ENCODE data around the gene ERI2. TPM values are rescaled to one million over a fixed set of nuclear protein-coding genes. Genes with fewer than 3 reads are reported as not detected.

The ERI2 gene
- polyA plus RNA-seq (2013, experiment 1 of 2): 17.0 TPM
- 17.5 TPM for polyA plus RNA-seq (2013, experiment 2 of 2)

- Histone ChIP-seq H3K4me1 (ENCODE audit: insufficient read depth, low read length) (no peaks in the 10 kb centered on the region), H3K36me3 (ENCODE audit: insufficient read depth, low read length) (peaks cover 7% of the 10 kb centered on the region), H3K27ac (ENCODE audit: low read depth, low read length) (peak within 1 kb of the TSS; percentile 87), H3K4me3 (ENCODE audit: low read length) (peak within 1 kb of the TSS; percentile 81), H3K27me3 (ENCODE audit: insufficient read depth, low read length) (no peaks in the 10 kb centered on the region), H3K9me3 (ENCODE audit: insufficient read depth, low read depth, low read length) (no peaks in the 10 kb centered on the region), H3K9ac (ENCODE audit: low read depth, low read length) (peak within 1 kb of the TSS; percentile 88)
- WGBS: under 1% methylated on average over 74 of the region's 74 CpGs
Measured at GRCh38 chr16:20806168-20807050, at the start of gene ERI2, which contains the start of gene REXO5. Gene ERI2 (minus strand): TSS chr16:20806472. CDS start chr16:20806430, 42 bp downstream. Gene REXO5 (plus strand): TSS chr16:20806527. CDS start chr16:20806954, 427 bp downstream.

GRCh38 chr16:20854963-20855362 lies 48.7 kb upstream of the ERI2 start:
- WGBS: 91% methylated on average over 2 of the region's 2 CpGs
- Histone ChIP-seq H3K27ac (ENCODE audit: low read depth, low read length) (no peak overlapping the region), H3K27me3 (ENCODE audit: insufficient read depth, low read length) (no peaks in the 10 kb centered on the region), H3K9ac (ENCODE audit: low read depth, low read length) (no peak overlapping the region), H3K4me3 (ENCODE audit: low read length) (no peak overlapping the region), H3K36me3 (ENCODE audit: insufficient read depth, low read length) (peaks cover 14% of the 10 kb centered on the region), H3K9me3 (ENCODE audit: insufficient read depth, low read depth, low read length) (no peaks in the 10 kb centered on the region), H3K4me1 (ENCODE audit: insufficient read depth, low read length) (peaks cover 23% of the 10 kb centered on the region)

- no peak overlapping the region for H3K9ac ChIP-seq (ENCODE audit: low read depth, low read length)
- peaks cover 14% of the 10 kb centered on the region for H3K4me1 ChIP-seq (ENCODE audit: insufficient read depth, low read length)
- 93% methylated on average over 3 of the region's 3 CpGs for WGBS
- no peaks in the 10 kb centered on the region for H3K9me3 ChIP-seq (ENCODE audit: insufficient read depth, low read depth, low read length)
- H3K27me3 ChIP-seq (ENCODE audit: insufficient read depth, low read length): no peaks in the 10 kb centered on the region
- H3K36me3 ChIP-seq (ENCODE audit: insufficient read depth, low read length): peaks cover 8% of the 10 kb centered on the region; the same call in 1 of the 2 replicates
- H3K4me3 ChIP-seq (ENCODE audit: low read length): no peak overlapping the region
- H3K27ac ChIP-seq (ENCODE audit: low read depth, low read length): no peak overlapping the region
Measured at GRCh38 chr16:20853981-20854620, 47.8 kb upstream of the ERI2 start.

- H3K4me3 ChIP-seq (ENCODE audit: low read length): no peak overlapping the region
- peaks cover 13% of the 10 kb centered on the region; the same call in 1 of the 2 replicates for H3K4me1 ChIP-seq (ENCODE audit: insufficient read depth, low read length)
- H3K27ac ChIP-seq (ENCODE audit: low read depth, low read length): no peak overlapping the region
- whole genome bisulfite sequencing: 86% methylated on average over 4 of the region's 5 CpGs
- H3K36me3 ChIP-seq (ENCODE audit: insufficient read depth, low read length): peaks cover 8% of the 10 kb centered on the region; the same call in 1 of the 2 replicates
- no peaks in the 10 kb centered on the region for H3K9me3 ChIP-seq (ENCODE audit: insufficient read depth, low read depth, low read length)
- H3K27me3 ChIP-seq (ENCODE audit: insufficient read depth, low read length): no peaks in the 10 kb centered on the region
- H3K9ac ChIP-seq (ENCODE audit: low read depth, low read length): no peak overlapping the region
Measured at GRCh38 chr16:20853143-20853542, 46.9 kb upstream of the ERI2 start.

GRCh38 chr16:20851601-20852000 lies 45.3 kb upstream of the ERI2 start:
- no peaks in the 10 kb centered on the region for H3K9me3 ChIP-seq (ENCODE audit: insufficient read depth, low read depth, low read length)
- WGBS: 83% methylated on average over 2 of the region's 2 CpGs
- no peak overlapping the region for H3K27ac ChIP-seq (ENCODE audit: low read depth, low read length)

GRCh38 chr16:20850981-20851380 lies 44.7 kb upstream of the ERI2 start:
- Histone ChIP-seq H3K36me3 (ENCODE audit: insufficient read depth, low read length) (peaks cover 6% of the 10 kb centered on the region), H3K9ac (ENCODE audit: low read depth, low read length) (no peak overlapping the region), H3K27me3 (ENCODE audit: insufficient read depth, low read length) (no peaks in the 10 kb centered on the region), H3K4me3 (ENCODE audit: low read length) (no peak overlapping the region), H3K9me3 (ENCODE audit: insufficient read depth, low read depth, low read length) (no peaks in the 10 kb centered on the region), H3K4me1 (ENCODE audit: insufficient read depth, low read length) (no peaks in the 10 kb centered on the region), H3K27ac (ENCODE audit: low read depth, low read length) (no peak overlapping the region)
- WGBS: 96% methylated on average over 3 of the region's 3 CpGs

More at GRCh38 chr16:20851601-20852000, 45.3 kb upstream of the ERI2 start:
- Histone ChIP-seq H3K36me3 (ENCODE audit: insufficient read depth, low read length) (peaks cover 5% of the 10 kb centered on the region; the same call in 1 of the 2 replicates), H3K4me3 (ENCODE audit: low read length) (no peak overlapping the region), H3K4me1 (ENCODE audit: insufficient read depth, low read length) (no peaks in the 10 kb centered on the region), H3K27me3 (ENCODE audit: insufficient read depth, low read length) (no peaks in the 10 kb centered on the region), H3K9ac (ENCODE audit: low read depth, low read length) (no peak overlapping the region)

GRCh38 chr16:20849589-20850390 lies 43.5 kb upstream of the ERI2 start:
- Histone ChIP-seq H3K27ac (ENCODE audit: low read depth, low read length) (no peak overlapping the region), H3K36me3 (ENCODE audit: insufficient read depth, low read length) (peaks cover 8% of the 10 kb centered on the region)
- 73% methylated on average over 6 of the region's 6 CpGs for WGBS

GRCh38 chr16:20847550-20847949 lies 41.3 kb upstream of the ERI2 start:
- Histone ChIP-seq H3K27ac (ENCODE audit: low read depth, low read length) (no peak overlapping the region), H3K9ac (ENCODE audit: low read depth, low read length) (no peak overlapping the region)
- WGBS: 46% methylated on average over 2 of the region's 2 CpGs

More at GRCh38 chr16:20849589-20850390, 43.5 kb upstream of the ERI2 start:
- Histone ChIP-seq H3K9ac (ENCODE audit: low read depth, low read length) (no peak overlapping the region), H3K4me3 (ENCODE audit: low read length) (no peak overlapping the region), H3K4me1 (ENCODE audit: insufficient read depth, low read length) (no peaks in the 10 kb centered on the region), H3K27me3 (ENCODE audit: insufficient read depth, low read length) (no peaks in the 10 kb centered on the region), H3K9me3 (ENCODE audit: insufficient read depth, low read depth, low read length) (no peaks in the 10 kb centered on the region)

GRCh38 chr16:20846551-20846950 lies 40.3 kb upstream of the ERI2 start:
- 0 out of 2 replicates have a peak, but pooled peaks cover 4% of the 10 kb centered on the region for H3K4me1 ChIP-seq (ENCODE audit: insufficient read depth, low read length)
- H3K9me3 ChIP-seq (ENCODE audit: insufficient read depth, low read depth, low read length): no peaks in the 10 kb centered on the region
- no peak overlapping the region for H3K27ac ChIP-seq (ENCODE audit: low read depth, low read length)
- no peak overlapping the region for H3K9ac ChIP-seq (ENCODE audit: low read depth, low read length)
- H3K4me3 ChIP-seq (ENCODE audit: low read length): no peak overlapping the region
- no peaks in the 10 kb centered on the region for H3K27me3 ChIP-seq (ENCODE audit: insufficient read depth, low read length)
- peaks cover 17% of the 10 kb centered on the region for H3K36me3 ChIP-seq (ENCODE audit: insufficient read depth, low read length)

More at GRCh38 chr16:20847550-20847949, 41.3 kb upstream of the ERI2 start:
- Histone ChIP-seq H3K27me3 (ENCODE audit: insufficient read depth, low read length) (no peaks in the 10 kb centered on the region), H3K9me3 (ENCODE audit: insufficient read depth, low read depth, low read length) (no peaks in the 10 kb centered on the region), H3K4me1 (ENCODE audit: insufficient read depth, low read length) (0 out of 2 replicates have a peak, but pooled peaks cover 4% of the 10 kb centered on the region), H3K36me3 (ENCODE audit: insufficient read depth, low read length) (peaks cover 13% of the 10 kb centered on the region), H3K4me3 (ENCODE audit: low read length) (no peak overlapping the region)

GRCh38 chr16:20846030-20846429 lies 39.8 kb upstream of the ERI2 start:
- Histone ChIP-seq H3K27ac (ENCODE audit: low read depth, low read length) (no peak overlapping the region), H3K9ac (ENCODE audit: low read depth, low read length) (no peak overlapping the region), H3K9me3 (ENCODE audit: insufficient read depth, low read depth, low read length) (no peaks in the 10 kb centered on the region), H3K27me3 (ENCODE audit: insufficient read depth, low read length) (no peaks in the 10 kb centered on the region), H3K4me1 (ENCODE audit: insufficient read depth, low read length) (0 out of 2 replicates have a peak, but pooled peaks cover 4% of the 10 kb centered on the region), H3K4me3 (ENCODE audit: low read length) (no peak overlapping the region), H3K36me3 (ENCODE audit: insufficient read depth, low read length) (peaks cover 20% of the 10 kb centered on the region)
- 96% methylated on average over 6 of the region's 6 CpGs for WGBS

Data from HUES64 (cell line).